Measurements from ENCODE around the gene MGAT5. TPM values are rescaled to one million over a fixed set of nuclear protein-coding genes. Genes with fewer than 3 reads are reported as not detected.

MGAT5 gene
- total RNA-seq, 1 experiment from 2014 or later: 25.4 TPM

DNA sequence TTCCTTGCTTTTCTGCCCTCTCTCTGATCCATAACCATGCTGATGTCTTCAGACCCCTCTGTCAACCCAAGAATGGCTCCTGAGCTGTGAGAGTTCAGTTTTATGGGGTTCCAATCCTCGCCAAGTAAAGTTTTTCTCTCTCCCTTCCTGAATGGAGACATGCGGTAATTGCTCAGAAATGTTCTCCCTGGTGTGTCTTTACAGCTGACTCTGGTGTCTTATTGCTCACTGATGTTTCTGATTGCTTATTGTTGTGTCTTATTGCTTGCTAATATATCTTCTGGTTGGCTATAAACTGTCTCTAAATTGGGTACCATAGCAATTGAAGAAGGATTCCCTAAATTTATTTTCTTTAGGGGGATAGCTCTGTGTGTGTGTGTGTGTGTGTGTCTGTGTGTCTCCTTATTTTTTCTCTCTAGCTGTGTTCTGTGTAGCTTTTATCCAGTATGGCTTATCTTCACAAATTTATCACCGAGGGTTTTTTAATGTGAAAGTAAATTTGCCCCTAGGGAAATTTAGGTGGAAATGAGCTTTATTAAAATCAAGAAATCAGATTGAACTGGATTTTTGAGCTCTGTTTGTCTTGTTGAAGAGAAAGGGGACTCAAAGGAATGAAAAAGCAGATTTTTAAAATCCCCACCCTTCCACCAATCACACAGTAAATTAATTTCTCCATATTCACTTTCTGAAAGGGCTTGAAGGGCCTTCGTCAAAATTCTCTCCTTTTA lies 19.5 kb downstream of the MGAT5 start:
- H3K36me3 ChIP-seq (replicated peaks; ENCODE audit: control insufficient read depth, insufficient read depth, low read length): no peaks in the 10 kb centered on the region
- no peak for DNase-seq
- no peak overlapping the region for H3K4me3 ChIP-seq (ENCODE audit: insufficient read depth, low read depth, low read length)
- H3K27me3 ChIP-seq (ENCODE audit: control insufficient read depth, insufficient read depth, low read length): peaks cover 1% of the 10 kb centered on the region; the same call in 1 of the 2 replicates

DNA sequence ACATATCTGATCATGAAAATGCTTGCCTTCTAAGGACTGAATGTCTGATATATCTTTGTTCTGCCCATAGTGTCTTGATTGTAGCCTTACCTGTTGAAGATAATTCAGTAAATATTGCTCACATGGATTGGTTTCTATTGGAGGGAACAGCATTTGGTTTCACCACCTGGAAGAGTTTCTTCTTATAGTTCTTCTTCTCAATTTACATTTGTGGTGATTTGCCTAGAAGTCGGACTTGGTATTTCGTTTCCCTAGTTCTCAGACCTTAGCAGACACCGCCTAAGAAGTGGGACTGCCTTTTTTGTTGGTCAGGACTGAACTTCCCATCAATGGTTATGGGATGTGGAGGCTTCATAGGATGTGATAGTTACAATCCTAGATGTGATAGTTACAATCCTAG lies 20.2 kb downstream of the MGAT5 start:
- Histone ChIP-seq H3K4me3 (ENCODE audit: insufficient read depth, low read depth, low read length) (no peak overlapping the region), H3K36me3 (replicated peaks; ENCODE audit: control insufficient read depth, insufficient read depth, low read length) (no peaks in the 10 kb centered on the region), H3K27me3 (ENCODE audit: control insufficient read depth, insufficient read depth, low read length) (peaks cover 1% of the 10 kb centered on the region; the same call in 1 of the 2 replicates)
- no peak for DNase-seq

DNA sequence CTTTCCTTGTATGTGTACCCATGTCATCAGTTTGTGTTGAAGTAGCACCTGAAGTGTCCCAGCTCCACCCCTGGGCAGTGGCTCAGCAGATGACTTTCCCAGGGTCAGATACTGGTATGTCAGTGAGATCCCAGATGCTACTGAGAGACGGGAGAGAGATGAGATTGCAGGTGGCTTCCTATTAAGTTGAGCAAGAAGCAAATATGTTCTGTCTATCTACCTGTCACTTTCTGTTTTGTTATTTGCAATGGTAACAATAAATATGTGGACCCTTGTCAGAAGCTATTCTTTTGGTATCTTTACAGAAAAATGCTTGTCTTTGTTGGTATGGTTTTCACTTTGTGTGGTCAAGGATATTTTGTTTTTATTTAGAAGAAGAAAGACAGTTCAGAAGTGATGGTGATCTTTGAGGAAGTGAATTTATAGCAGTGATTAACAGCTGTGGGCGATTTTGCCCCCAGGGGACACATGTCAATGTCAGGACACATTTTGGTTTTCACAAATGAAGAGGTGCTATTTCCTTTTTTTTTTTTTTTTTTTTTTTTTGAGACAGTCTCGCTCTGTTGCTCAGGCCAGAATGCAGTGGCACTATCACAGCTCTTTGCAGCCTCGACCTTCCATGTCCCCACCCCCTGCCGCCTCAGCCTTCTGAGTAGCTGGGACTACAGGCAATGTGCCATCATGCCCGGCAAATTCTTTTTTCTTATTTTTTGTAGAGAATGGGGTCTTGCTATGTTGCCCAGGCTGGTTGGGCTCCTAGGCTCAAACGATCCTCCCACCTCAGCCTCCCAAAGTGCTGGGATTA lies 21.4 kb downstream of the MGAT5 start:
- Histone ChIP-seq H3K36me3 (replicated peaks; ENCODE audit: control insufficient read depth, insufficient read depth, low read length) (no peaks in the 10 kb centered on the region), H3K4me3 (ENCODE audit: insufficient read depth, low read depth, low read length) (no peak overlapping the region), H3K27me3 (ENCODE audit: control insufficient read depth, insufficient read depth, low read length) (peaks cover 1% of the 10 kb centered on the region; the same call in 1 of the 2 replicates)
- DNase-seq: no peak

DNA sequence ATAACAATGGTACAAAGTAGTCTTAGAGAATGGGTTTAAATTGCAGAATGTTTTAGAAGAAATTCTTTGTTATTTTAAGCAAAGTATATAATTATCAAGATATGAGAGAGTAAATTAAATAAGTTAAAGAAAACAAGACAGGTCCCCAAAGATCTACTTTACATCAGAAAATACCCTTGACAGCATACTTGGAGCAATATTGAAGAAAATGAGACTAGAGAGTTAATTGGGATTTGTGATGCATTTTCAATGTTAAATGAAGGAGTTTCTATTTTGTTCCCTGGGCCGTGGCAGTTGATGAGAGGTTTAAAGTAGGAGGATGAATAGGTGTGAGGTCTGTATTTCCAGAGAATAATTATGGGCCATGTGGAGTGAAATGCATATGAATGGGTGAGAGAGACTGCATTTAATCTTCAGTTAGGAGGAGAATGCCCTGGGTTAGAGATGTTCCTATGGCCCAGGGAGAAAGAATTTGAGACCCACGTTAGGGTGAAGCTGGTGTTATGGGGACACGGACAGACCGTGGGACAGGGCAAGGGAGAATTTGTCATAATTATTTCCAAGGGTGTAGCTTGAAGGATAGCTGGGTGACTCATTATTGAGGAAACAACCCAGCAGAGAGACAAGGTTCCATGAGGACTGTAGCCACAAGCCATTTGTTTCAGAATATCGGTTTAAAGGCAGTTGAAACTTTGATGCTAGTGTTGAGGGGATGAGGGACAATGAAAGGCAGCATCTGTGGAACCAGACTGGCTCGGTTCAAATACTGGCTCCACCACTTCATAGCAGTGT lies 22.7 kb downstream of the MGAT5 start:
- Histone ChIP-seq H3K36me3 (replicated peaks; ENCODE audit: control insufficient read depth, insufficient read depth, low read length) (no peaks in the 10 kb centered on the region), H3K27me3 (ENCODE audit: control insufficient read depth, insufficient read depth, low read length) (peaks cover 1% of the 10 kb centered on the region; the same call in 1 of the 2 replicates), H3K4me3 (ENCODE audit: insufficient read depth, low read depth, low read length) (no peak overlapping the region)
- DNase-seq: no peak

DNA sequence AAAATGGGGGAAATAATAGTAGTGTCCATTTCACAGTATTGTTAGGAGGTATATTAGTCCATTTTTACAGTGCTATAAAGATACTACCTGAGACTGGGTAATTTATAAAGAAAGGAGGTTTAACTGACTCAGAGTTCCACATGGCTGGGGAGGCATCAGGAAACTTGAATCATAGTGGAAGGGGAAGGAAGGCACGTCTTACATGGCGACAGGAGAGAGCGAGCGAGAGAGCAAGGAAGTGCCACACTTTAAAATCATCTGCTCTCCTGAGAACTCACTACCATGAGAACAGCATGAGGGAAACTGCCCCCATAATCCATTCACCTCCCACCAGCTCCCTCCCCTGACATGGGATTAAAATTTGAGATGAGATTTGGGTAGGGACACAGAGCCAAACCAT lies 23.4 kb downstream of the MGAT5 start:
- H3K27me3 ChIP-seq (ENCODE audit: control insufficient read depth, insufficient read depth, low read length): peaks cover 1% of the 10 kb centered on the region; the same call in 1 of the 2 replicates
- no peaks in the 10 kb centered on the region for H3K36me3 ChIP-seq (replicated peaks; ENCODE audit: control insufficient read depth, insufficient read depth, low read length)
- H3K4me3 ChIP-seq (ENCODE audit: insufficient read depth, low read depth, low read length): no peak overlapping the region
- DNase-seq: no peak

DNA sequence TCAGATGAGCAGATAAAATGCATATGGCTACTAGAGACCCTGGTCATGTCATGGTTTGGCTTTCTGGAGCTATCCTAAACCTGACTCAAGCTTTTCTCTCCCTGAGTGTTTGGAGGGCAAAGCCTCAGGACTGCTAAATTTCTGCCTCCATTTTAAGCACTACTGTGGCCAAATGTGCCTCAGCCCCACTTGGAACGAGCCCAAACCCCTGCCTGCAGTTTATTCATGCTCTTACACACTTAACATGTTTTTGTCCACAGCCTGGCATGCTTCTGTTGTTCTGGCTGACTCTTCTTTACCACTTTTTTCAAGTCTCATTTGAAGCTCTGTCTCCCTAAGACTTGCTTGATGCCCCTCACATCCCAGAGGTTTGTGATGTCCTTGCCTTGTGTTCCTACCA lies 24.7 kb downstream of the MGAT5 start:
- Histone ChIP-seq H3K27me3 (ENCODE audit: control insufficient read depth, insufficient read depth, low read length) (peaks cover 1% of the 10 kb centered on the region; the same call in 1 of the 2 replicates), H3K36me3 (replicated peaks; ENCODE audit: control insufficient read depth, insufficient read depth, low read length) (no peaks in the 10 kb centered on the region), H3K4me3 (ENCODE audit: insufficient read depth, low read depth, low read length) (no peak overlapping the region)
- no peak for DNase-seq

DNA sequence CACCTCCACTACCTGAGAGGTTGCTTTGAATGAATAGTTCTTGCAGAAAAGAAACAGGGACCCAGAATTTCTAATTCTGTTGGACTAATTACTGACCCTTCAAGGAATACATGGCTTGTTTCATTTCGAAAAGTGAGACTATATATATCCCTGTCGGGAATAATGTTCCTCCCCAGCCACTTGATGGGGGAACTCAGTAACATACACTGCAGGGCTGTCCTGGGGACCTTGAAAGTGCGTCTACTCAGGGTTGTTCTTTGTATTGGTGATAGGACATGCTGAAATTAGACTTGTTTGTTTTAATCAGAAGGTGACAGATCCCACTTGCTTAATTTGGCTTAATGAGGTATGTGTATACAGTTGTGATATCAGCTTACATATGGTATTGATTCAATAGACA lies 25.5 kb downstream of the MGAT5 start:
- DNase-seq: no peak
- Histone ChIP-seq H3K36me3 (replicated peaks; ENCODE audit: control insufficient read depth, insufficient read depth, low read length) (no peaks in the 10 kb centered on the region), H3K27me3 (ENCODE audit: control insufficient read depth, insufficient read depth, low read length) (peaks cover 1% of the 10 kb centered on the region; the same call in 1 of the 2 replicates), H3K4me3 (ENCODE audit: insufficient read depth, low read depth, low read length) (no peak overlapping the region)

DNA sequence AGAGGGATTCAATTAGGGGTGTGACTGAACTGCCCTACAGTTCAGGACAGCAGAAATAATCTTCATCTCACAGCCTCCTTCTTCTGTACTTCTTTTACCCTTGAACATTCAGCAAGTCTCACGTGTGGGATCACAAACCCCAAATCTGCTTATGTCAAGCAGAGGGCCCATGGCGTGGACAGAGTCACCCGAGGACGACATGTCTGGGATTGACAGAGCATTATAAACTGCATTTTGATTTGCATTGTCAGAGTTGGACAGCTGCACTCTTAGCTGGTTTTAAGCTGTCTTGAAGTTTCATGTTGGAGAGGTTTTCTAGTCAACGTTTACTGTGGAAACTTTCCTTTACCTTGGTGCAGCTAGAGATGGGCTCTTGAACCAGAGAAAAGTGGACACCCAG lies 26.4 kb downstream of the MGAT5 start:
- Histone ChIP-seq H3K36me3 (replicated peaks; ENCODE audit: control insufficient read depth, insufficient read depth, low read length) (no peaks in the 10 kb centered on the region), H3K4me3 (ENCODE audit: insufficient read depth, low read depth, low read length) (no peak overlapping the region), H3K27me3 (ENCODE audit: control insufficient read depth, insufficient read depth, low read length) (peaks cover 1% of the 10 kb centered on the region; the same call in 1 of the 2 replicates)
- no peak for DNase-seq

DNA sequence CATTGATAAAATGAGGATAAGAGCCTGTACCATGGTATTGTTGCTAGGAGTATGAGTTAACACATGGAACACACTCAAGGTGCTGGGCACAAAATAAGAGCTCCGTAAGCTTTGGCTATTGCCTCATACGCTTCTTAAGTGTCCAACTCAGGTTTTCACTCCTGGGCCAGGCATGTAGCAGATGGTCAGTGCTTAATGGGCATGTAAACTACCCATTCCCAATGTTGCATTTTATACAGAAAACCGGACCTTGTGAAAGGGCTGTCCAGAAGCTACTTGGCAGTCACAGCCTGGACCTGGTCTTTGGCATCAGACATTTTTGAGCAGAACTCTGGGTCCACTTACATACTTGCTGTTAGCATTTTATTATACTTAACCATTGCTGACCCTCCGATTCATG lies 26.9 kb downstream of the MGAT5 start:
- no peak for DNase-seq
- Histone ChIP-seq H3K36me3 (replicated peaks; ENCODE audit: control insufficient read depth, insufficient read depth, low read length) (no peaks in the 10 kb centered on the region), H3K27me3 (ENCODE audit: control insufficient read depth, insufficient read depth, low read length) (peaks cover 1% of the 10 kb centered on the region; the same call in 1 of the 2 replicates), H3K4me3 (ENCODE audit: insufficient read depth, low read depth, low read length) (no peak overlapping the region)

DNA sequence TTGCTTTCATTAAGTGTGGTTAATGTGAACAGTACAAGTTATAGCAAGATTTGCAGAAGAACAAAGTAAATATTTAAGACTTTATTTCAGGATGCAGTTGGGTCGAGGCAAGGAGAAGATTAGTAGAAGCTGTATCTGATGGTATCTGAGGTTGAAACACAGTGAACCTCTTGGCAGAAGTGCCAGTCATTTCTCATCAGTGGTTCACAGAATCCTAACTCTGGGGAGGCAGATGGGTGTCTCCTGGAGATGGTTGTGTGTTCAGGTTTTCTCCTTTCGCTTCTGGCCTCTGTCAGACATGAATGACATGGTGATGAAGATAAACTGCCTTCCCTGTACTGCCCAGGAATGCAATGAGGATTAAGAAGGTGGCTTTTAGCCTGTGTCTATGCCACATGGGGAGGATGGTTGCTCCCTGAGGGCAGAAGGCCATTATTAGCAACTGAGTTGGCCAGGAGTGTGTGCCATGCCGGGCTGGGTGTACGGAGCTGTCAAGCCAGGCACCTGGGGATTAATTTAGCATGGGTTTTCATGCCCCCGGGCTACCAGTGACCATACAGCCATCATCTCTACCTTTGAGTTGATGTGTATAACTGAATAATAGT lies 28.0 kb downstream of the MGAT5 start:
- Histone ChIP-seq H3K27me3 (ENCODE audit: control insufficient read depth, insufficient read depth, low read length) (peaks cover under 1% of the 10 kb centered on the region; the same call in 1 of the 2 replicates), H3K4me3 (ENCODE audit: insufficient read depth, low read depth, low read length) (no peak overlapping the region), H3K36me3 (replicated peaks; ENCODE audit: control insufficient read depth, insufficient read depth, low read length) (no peaks in the 10 kb centered on the region)
- no peak for DNase-seq

DNA sequence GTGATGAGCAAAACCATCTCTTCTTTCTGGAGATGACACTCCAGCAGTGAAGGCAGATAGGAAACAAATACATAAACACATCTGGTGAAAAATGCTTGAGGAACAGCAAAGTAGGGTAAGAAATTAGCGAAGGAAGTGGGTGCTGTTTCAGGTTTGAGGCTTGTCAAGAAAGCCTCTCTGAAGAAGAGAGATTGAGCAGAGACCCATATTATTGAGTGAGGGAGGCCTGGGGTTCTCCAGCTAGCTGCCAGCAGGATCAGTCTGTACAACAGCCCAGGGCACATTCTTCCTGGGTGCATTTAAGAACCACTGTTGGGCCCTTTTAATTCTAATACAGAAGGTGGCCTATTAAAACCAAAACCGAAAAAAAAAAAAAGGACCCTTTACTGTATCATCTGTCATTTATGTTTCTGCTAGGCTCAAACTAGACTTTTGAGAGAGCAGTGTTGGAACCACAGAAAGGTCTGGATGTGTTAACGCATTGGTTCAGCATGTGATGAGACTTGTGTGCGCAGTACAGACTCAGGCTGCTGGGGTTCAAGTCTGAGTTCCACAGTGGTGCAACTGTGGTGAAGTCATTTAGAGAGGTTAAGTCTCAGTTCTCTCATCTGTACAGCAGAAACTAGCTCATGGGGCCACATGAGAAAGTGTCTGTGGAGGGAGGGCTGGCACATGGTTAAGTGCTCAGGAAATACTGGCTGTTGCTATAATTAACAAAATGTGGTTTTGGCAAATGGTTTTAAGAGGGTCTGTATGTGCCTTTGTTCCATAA lies 28.9 kb downstream of the MGAT5 start:
- DNase-seq: no peak
- H3K36me3 ChIP-seq (replicated peaks; ENCODE audit: control insufficient read depth, insufficient read depth, low read length): no peaks in the 10 kb centered on the region
- H3K4me3 ChIP-seq (ENCODE audit: insufficient read depth, low read depth, low read length): no peak overlapping the region
- no peaks in the 10 kb centered on the region for H3K27me3 ChIP-seq (ENCODE audit: control insufficient read depth, insufficient read depth, low read length)

DNA sequence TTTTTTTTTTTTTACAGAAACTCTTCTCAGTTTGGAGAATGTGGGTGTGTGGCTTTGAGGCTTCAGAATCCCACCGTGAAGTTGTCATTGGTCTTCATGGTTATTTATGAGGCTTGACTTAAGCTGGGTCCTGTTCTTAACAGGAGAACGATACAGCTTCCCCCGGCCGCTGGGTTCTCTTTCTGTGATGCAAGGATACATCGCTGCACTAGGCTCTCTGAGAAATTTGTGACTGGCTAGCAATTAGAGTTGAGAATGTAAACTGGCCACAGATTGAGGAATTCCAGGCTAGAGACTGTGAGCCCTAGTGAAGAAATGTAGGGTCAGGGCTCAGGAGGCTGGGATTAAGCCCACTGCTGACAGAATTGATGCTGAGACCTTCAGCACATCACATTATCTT lies 29.8 kb downstream of the MGAT5 start:
- Histone ChIP-seq H3K4me3 (ENCODE audit: insufficient read depth, low read depth, low read length) (no peak overlapping the region), H3K27me3 (ENCODE audit: control insufficient read depth, insufficient read depth, low read length) (no peaks in the 10 kb centered on the region), H3K36me3 (replicated peaks; ENCODE audit: control insufficient read depth, insufficient read depth, low read length) (no peaks in the 10 kb centered on the region)
- no peak for DNase-seq

DNA sequence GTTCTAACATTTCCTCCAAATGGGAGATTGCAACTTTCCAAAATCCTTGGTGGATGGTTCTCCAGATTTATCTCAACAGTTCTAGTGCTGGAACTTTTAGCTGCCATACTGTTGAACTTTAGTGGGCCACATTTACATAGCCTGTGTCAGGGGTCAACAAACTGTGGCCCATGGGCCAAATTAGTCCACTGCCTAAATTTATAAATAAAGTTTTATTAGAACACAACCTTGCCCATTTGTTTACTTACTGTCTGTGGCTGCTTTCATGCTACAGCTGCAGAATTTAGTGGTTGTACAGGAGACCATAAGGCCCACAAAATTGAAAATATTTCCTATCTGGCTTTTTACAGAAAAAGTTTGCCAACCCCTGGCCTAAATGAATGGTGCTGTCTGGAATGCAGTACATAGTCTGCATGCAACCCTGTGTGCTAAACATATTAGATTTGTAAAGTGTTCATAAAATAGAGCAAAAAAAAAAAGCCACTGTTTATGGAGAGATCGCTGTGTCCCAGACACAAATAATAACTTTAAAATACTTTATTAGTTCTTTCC lies 30.3 kb downstream of the MGAT5 start:
- Histone ChIP-seq H3K36me3 (replicated peaks; ENCODE audit: control insufficient read depth, insufficient read depth, low read length) (no peaks in the 10 kb centered on the region), H3K4me3 (ENCODE audit: insufficient read depth, low read depth, low read length) (no peak overlapping the region), H3K27me3 (ENCODE audit: control insufficient read depth, insufficient read depth, low read length) (no peaks in the 10 kb centered on the region)
- no peak for DNase-seq

Measured in H7 (cell line).